AG10803 (cell line): ENCODE data around the gene LTA4H.

ENCODE experiments used
- DNase-seq: peaks from one replicate; pipeline ENCODE4 v3.0.0; 2010; ENCODE audit warnings: low read depth
- H3K4me3 ChIP-seq: 2 replicates; pipeline ENCODE4 v1.5.1; 2011; ENCODE audit warnings: mild to moderate bottlenecking, low read length, control low read depth
- CTCF ChIP-seq: conservative IDR thresholded peaks from 2 replicates; pipeline ENCODE4 v1.5.1; 2011; ENCODE audit warnings: mild to moderate bottlenecking, low read length, control low read depth, inconsistent platforms

The LTA4H gene

GRCh38 chr12:95988506-95989275 is 46.7 kb downstream of the LTA4H start:
- TF ChIP-seq CTCF, result no peak
- no peak for DNase-seq
- H3K4me3 ChIP-seq, result no peak overlapping the region

- DNase-seq, result no peak
- H3K4me3 ChIP-seq, result no peak overlapping the region
- TF ChIP-seq CTCF, result no peak
Observed at GRCh38 chr12:95986635-95987570, 48.5 kb downstream of the LTA4H start.

- no peak for TF ChIP-seq CTCF
- no peak overlapping the region for H3K4me3 ChIP-seq
- no peak for DNase-seq
Observed at GRCh38 chr12:95984682-95985081, 50.7 kb downstream of the LTA4H start.

GRCh38 chr12:95982602-95983001 is 52.8 kb downstream of the LTA4H start:
- no peak for DNase-seq
- no peak overlapping the region for H3K4me3 ChIP-seq
- no peak for TF ChIP-seq CTCF

GRCh38 chr12:95980437-95980836 is 55.0 kb downstream of the LTA4H start:
- DNase-seq, result no peak
- H3K4me3 ChIP-seq, result no peak overlapping the region
- TF ChIP-seq CTCF, result no peak

- no peak overlapping the region for H3K4me3 ChIP-seq
- TF ChIP-seq CTCF, result no peak
- DNase-seq, result no peak
Observed at GRCh38 chr12:95978774-95979173, 56.6 kb downstream of the LTA4H start.

GRCh38 chr12:95978351-95978750 is 57.0 kb downstream of the LTA4H start:
- no peak for TF ChIP-seq CTCF
- no peak for DNase-seq
- no peak overlapping the region for H3K4me3 ChIP-seq
